HG03571 (cell line): ENCODE measurements around the gene PIGQ.

Experiments
- ATAC-seq: cut with Tn5 transposase; IDR thresholded peaks from one replicate; pipeline ENCODE4 v1.9.1; 2021; ENCODE audit not compliant: unreplicated experiment

PIGQ gene

GRCh38 chr16:569445-570254, at the start of gene PIGQ:
Gene PIGQ (plus strand): TSS chr16:569968. CDS start chr16:574075, 4,107 bp downstream.
- ATAC-seq, result no peak

- ATAC-seq, result no peak
Measured at GRCh38 chr16:520847-521246, 48.9 kb upstream of the PIGQ start.

DNA sequence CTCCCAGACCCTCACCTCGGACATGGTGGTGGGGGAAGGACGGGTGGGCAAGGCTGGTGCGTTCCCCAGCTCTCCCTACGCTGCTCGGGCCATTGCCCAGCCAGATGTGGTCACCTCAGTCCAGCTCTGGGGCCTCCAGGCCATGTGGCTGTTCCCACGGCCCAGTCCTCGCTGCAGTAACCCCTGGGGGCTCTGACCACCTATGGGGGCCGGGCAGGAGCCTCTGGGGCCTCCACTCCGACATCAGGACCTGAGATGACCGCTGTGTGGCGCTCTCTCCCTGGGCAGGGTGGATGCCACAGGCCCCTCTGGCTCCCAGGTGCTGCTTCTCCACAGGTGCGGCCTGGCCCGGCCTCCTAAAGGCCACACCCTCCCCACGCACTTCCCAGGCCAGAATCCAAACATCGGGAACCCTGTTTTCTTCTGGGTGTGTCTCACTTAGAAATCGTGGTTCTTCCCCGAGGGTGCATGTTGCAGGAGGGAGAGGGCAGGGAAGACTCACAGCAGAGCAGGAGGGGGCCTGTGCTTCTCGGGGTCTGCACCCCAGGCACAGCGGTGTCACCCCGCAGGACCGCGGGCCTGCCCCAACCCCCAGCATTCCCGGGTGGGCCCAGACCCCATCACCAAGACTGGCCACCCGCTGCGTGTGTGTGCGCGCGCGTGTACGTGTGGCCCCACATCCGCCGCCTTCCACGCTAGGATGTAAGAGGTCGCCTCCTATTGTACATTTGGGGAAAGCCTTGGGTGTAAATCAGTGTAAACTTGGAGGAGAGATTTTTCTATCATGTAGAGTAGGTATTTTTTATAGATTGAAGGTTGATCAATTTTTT, 48.2 kb upstream of the PIGQ start:
- ATAC-seq, result no peak

DNA sequence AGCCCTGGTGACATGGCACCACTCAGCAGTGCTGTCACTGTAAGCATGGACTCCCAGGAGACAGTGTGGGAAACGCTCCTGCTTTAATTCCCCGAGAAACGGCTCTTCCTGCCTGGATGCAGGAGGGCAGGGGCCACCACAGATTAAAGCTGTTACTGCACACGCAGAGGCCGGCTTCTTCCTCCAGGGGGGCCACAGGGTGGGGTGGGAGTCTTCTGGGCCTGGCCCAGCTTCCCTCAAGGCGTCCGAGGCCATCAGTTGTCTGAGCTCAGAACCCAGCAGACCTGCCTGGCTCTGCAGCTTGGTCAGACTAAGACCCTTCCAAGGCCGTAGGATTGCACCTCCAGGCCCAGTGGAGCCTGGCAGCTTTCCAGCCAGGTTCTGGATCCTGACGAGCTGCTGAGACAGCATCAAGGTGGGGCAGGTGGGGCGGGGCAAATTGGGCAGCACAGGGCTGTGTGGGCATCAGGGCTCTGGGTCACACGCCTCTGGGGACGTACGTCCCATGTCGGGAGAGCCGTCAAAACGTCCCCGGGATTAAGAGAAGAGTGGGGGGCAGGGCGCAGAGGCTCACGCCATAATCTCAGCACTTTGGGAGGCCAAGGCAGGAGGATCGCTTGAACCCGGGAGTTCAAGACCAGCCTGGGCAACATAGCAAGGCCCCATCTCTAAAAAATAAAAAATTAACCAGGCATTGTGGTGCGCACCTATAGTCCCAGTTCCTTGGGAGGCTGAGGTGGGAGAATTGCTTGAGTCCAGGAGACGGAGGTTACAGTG, 47.3 kb upstream of the PIGQ start:
- ATAC-seq, result no peak

DNA sequence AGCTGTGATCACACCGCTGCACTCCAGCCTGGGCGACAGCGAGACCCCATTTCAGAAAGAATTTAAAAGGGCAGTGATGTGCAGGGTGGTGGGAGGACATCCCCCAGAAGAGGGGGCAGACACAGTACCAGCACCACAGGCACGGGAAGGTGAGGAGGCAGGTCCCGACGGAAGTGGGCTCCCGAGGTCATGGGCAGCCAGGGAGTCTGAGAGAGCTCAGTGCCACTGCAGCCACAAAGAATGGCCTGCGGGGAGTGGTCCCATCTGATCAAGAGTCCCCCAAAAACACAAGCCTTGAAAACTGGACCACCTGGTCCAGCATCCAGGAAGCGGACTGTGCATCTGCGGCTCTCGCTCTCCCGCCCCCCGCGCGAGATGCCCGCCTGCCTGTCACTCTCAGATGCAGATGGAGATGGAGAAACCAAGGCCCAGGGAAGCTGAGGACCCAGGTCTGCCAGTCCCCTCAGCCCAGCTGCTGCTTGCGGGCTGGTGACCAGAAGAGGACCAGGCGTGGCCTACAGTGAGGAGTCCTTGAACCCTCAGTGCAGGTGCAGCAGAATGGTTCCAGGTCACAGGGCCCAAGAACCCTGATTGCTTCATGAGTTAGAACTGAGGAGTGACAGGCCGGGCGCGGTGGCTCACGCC, 46.5 kb upstream of the PIGQ start:
- ATAC-seq, result no peak

- no peak for ATAC-seq
Measured at GRCh38 chr16:524274-525040, 45.3 kb upstream of the PIGQ start.

DNA sequence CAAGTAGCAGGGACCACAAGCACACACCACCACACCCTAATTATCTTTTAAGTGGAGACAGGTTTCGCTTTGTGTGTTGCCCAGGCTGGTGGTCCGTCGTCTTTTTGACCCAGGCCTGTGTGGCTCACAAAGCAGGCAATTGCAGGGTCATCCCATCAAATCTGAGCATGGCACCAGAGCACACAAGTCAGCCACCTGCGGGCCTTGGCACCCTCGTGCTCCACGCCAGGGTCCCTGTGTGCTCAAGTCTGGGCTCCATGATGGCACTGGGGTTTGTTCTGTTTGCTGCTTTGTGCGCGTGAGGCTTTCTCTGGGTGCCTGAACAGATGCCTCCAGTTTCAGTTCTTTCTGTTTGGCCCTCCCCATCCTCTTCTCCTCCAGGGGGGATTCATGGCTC, 44.6 kb upstream of the PIGQ start:
- no peak for ATAC-seq

GRCh38 chr16:525520-526180, 44.1 kb upstream of the PIGQ start:
- no peak for ATAC-seq

DNA sequence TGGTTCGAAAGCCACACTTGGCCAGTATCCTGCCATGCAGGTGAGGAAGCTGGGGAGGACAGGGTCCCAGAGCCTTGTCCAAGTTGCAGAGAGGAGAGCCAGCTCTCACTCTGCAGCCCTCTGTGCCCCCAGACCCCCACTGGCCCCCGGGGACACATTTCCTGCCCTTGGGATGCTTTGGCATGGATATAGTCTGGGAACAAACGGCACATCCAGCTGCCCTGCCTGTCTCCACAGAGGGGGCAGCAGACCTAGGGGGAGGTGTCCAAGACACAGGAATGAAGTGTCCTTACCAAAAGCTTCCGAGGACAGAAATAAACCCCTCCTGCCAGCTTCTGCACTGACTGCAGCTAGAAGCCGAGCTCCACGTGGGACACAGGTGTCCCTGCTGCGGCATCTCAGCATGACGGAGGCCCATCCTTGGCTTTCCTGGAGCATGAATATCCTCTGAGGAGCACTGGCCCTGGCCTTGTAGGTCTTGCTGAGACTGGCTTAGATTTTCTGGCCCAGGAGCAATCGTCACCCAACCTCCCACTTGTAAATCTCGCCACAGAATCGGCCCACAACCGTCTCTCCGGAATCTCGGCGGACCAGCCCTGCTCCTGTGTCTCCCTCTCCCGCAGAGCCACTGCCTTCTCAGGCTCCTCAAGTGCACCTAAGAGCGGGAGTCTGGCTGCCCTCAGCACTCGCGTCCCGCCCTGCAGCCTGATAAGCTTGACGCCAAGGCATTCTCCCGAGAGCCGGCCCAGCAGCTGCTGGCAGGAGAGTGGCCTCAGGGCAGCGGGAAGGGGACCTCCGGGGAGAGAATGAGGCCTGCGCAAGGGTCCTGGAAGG, 43.4 kb upstream of the PIGQ start:
- no peak for ATAC-seq

DNA sequence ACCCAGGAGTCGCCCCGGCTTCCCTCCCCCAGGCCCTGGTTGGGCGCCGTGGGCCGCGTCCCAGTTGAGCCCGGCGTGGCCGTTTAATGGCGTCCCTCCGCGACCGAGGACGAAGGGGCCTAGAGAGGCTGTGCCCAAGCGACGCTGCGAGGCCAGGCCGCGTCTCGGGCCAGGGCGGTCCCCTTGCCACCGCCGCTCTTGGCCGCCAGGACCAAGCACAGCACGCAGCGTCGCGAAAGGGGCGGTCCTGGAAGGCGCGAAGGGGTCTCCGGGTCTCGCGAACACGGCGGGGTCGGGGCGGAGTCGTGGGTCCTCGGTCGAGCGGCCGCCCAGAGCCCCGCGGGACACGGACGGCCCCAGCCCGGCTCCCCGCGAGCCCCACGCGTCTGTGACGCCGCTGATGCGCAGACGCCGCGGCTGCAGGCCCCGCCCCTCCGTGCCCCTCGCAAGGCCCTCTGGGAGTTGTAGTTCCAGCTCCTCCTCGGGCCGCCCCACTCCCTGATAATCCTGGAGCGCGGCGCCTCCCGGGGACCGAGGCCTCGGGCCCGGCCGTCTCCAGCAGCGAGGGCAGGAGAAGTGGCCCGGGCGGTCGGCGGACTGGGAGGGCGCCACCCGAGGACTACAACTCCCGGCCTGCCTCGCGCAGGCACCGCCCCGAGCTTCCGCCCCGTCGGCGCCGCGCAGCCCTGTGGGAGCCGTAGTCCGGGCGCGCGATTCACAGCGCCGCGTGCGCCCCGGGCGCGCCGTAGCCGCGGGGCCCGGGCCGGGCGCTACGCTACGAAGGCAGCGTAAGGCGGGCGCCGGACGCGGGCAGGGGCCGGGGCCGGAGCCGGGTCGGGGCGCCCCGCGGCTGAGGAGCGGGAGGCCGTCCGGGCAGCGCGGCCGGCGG, 42.5 kb upstream of the PIGQ start, which contains the start of gene CAPN15:
Gene CAPN15 (plus strand): TSS at position 698 of the 889 bp plus-strand sequence. CDS start 19,127 bp downstream, outside the sequence.
- ATAC-seq, result peak; percentile 59

DNA sequence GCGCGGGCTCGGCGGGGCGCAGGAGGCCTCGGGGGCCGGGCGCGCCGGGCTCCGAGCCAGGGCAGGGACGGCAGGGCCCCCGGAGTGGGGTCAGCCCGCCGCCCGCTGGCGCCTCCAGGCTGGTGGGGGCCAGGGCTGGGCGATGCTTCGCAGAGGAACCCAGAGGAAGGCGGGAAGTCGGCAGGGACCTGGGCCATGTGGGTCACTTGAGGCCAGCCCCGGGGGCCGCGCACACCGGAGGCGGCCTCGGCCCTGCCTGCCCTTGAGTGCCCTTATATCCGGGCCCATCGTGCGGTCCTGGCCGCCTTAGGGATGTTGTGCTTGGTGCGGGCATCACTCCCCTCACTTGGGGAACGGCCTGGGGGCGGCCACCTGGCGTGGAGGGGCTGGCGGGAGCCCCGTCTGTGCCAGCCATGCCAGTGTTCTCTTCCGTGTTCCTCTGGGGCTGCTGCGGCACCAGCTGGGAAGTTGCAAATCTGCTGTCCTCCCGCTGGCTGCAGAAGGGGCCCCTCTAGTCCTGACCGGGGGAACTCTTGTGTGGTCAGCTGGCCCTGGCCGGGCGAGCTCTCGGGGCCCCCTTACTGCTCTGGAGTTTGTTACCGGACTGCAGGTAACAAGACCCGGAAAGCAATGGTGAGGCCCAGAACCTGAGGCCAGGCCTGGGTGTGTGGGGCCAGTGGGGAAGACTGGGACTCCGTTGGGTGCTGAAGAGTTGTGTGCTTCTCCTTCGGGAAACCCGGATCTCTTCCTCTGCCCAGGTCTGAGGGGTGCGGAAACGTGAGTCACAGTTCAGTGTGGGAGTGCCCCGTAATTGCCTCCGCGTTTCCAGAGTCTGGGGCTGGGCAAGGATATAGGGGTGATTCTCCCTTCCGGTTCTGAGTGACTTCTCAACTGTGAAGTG, 41.4 kb upstream of the PIGQ start:
- ATAC-seq, result no peak

DNA sequence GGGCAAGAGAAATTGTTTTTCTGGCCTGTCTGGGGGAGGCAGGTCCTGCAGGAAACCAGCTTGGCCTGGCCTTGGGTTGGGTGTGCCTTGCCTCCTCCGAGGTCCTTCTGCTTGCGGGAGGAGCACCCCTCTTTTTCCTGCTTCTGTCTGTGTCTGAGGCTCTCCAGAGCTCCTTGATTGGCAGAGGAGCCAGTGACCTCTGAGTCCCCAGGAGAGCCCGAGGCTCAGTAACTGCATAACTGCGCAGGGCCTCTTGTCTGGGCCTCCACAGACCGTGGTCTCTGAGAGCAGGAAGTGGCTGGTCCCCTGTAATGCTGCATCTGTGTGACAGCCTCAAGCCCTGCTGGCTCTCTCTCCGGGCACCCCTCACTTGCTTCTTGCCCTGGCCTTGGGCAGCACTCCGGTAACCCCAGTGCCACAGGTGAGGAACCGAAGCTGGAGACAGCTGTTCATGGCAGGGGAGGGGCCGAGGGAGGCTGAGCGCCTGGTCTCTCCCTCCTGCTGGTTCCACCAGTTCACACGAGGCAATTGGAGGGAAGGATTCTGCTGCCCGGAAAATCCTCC, 40.7 kb upstream of the PIGQ start:
- no peak for ATAC-seq

- no peak for ATAC-seq
Measured at GRCh38 chr16:530111-530817, 39.5 kb upstream of the PIGQ start.

DNA sequence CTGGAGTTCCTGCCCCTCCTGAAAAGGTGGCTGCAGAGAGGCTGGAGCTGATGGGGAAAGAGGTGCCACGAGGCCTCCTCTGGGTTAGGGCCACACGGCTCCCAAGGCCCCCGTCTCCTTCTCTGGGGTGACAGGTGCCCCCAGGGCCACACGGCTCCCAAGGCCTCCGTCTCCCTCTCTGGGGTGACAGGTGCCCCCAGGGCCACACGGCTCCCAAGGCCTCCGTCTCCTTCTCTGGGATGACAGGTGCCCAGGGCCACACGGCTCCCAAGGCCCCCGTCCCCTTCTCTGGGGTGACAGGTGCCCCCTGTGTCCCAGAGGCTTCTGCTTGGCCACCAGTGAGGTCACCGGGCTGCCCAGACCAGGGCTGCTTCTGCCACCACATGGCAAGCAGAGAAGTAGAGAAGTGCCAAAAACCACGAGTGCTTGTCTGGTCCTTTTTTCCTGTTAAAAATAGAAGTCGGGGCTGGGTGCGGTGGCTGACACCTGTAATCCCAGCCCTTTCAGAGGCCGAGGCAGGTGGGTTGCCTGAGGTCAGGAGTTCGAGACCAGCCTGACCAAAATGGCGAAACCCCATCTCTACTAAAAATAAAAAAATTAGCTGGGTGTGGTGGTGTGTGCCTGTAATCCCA, 38.2 kb upstream of the PIGQ start:
- no peak for ATAC-seq
